Stimulated activated CD4-positive, alpha-beta T cell treated with anti-CD3 and anti-CD28 coated beads, TNF-alpha, amount 100 ng/mL, for 4 hours (primary cell): ENCODE measurements around the gene ACADVL.

Source experiments
- DNase-seq, 3 experiments: peaks; one replicate each; pipeline ENCODE4 v3.0.0-alpha.2; 2020; ENCODE audit warnings: low read depth in 3 of 3

Gene ACADVL

DNA sequence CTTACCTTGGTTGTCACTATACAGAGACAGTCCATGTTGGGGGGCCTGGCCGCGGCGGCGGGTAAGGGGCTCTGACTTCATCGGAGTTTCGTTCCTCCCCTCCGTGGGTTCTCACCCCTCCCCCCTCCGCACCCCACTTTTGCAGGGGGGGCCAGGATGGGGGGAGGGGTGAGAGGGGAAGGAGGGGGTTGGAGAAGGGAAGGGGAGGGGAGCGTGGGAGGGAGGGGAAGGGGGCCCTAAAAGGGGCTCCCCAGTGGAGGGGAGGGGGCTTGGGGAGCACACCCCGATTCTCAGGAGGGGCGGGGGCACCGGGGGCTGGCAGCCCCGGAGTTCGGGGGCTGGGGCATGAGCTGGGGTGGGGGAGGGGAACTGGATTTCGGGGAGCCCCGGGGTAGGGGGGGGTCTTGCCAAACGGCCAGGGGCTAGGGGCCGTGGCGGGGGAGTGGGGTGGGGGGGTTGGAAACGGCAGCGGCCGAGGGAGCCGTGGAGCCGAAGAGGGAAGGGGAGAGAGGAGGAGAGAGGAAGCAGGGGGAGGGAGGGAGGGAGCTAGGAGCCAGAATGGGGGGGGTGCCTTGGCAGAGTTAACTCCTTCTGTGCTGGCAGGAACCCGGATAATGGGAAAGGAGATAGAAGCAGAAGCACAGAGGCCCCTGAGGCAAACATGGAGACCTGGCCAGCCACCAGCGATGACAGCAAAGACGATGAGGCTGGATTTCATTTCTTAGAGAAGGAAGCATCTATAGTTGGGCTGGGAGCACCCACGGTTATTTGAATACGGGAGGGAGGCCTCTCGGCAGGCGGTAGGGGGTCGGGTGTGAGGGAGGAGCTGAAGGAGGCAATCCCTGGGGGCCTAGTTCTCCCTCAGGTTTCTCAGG lies 2.4 kb upstream of the ACADVL start:
- no peak for DNase-seq

DNA sequence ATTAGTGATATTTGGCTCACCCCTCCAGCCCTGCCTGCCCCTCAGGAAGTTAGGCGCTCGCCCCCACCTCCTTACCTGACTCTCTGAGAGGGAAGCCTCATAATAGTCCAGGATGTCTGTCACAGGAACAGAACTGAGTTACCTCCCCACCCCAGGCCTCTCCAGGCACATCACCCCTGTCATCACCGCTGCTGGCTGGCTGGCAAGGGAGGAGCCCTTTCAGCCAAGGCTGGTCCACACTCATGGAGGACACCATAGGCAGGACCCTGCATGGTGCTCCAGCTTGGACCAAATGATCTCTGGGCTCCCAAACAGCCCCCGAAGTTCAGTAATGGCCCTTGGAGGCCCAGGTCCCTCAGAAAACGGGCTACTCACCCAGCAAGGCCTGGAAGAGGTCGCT lies 1.6 kb upstream of the ACADVL start:
- DNase-seq = no peak

DNA sequence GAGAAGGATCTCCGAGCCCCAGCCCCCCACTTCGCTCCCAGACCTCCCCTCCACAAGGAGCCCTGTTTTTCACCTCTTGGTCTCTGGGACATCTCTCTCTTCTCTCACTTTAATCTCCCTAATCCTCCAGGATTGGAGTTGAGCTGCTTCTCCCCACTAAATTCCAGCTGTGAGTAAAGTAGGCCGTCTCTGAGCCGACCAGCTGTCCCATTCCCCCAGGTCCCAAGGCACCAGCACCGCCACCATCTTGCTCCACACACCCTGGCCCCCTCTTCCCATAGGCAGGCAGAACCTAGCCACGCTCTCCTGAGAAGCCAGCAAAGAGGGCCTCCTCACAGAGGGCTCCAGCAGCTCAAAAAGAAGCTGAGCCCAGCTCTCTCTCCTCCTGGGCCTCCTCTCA lies 980 bp upstream of the ACADVL start:
- no peak for DNase-seq

- DNase-seq = no peak
These were observed 418 bp upstream of the ACADVL start for GRCh38 chr17:7219229-7219811.

DNA sequence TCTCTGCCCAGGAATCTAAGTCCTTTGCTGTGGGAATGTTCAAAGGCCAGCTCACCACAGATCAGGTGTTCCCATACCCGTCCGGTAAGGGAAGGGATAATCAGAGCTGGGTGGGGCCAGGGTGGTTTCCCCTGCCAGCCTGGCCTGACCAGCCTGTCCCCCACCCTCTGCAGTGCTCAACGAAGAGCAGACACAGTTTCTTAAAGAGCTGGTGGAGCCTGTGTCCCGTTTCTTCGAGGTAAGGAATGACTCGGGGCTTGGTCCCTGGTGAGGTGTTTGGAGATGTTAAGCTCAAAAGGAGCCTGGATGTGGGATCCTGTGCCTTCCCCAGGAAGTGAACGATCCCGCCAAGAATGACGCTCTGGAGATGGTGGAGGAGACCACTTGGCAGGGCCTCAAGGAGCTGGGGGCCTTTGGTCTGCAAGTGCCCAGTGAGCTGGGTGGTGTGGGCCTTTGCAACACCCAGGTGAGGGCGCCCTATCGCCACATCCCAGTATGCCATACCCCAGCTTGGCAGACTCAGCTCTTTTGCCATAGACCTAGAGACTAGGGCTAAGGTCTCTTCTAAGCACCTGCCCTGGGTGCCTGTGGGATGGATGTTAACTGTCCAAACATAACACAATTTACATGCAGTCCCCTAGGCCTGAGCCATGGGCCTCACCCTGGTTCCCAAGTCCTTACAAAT lies 997 bp downstream of the ACADVL start:
- DNase-seq = peak in 2 of 3 experiments; percentile 33 to 47

GRCh38 chr17:7221278-7222092 lies 1.7 kb downstream of the ACADVL start:
- no peak for DNase-seq

DNA sequence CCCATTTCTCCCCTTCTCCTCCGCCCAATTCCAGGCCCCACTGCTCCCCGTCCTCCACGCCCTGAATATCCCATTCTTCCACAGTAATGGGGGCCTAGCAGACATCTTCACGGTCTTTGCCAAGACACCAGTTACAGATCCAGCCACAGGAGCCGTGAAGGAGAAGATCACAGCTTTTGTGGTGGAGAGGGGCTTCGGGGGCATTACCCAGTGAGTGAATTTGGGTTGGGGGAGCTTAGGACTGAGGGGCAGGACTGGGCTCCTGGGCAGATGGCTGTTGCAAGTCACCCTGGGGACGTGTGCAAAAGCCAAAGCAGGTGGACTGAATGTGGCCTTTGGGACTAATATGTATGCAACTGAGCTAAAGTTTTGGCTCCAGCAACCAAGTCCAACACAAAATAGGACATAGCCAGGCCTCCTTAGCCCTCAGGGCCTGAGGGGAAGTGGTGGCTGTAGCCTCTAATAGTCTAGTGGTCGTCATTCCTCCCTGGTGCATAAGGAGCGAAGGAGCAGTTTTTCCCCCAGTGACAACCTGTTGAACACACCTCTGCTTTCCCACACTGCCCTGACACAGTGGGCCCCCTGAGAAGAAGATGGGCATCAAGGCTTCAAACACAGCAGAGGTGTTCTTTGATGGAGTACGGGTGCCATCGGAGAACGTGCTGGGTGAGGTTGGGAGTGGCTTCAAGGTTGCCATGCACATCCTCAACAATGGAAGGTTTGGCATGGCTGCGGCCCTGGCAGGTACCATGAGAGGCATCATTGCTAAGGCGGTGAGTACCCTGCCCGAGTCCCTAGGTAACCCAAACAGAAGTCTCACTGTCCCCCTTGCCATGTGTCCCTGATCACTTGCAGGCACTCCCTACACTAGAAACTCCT lies 2.6 kb downstream of the ACADVL start:
- no peak for DNase-seq

DNA sequence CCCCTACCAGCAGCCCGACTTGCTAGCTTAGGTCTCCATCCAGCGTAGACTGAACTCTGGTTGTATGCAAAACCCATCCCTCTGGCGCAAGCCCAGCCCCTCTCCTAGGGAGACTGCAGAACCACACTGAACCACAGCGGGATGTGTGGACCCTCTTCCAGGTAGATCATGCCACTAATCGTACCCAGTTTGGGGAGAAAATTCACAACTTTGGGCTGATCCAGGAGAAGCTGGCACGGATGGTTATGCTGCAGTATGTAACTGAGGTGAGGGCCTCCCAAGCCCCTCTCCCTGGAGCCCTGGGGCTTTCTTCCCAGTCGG lies 3.2 kb downstream of the ACADVL start:
- no peak for DNase-seq

GRCh38 chr17:7223375-7223774 lies 3.6 kb downstream of the ACADVL start:
- DNase-seq = no peak

GRCh38 chr17:7224110-7224509 lies 4.4 kb downstream of the ACADVL start:
- no peak for DNase-seq

DNA sequence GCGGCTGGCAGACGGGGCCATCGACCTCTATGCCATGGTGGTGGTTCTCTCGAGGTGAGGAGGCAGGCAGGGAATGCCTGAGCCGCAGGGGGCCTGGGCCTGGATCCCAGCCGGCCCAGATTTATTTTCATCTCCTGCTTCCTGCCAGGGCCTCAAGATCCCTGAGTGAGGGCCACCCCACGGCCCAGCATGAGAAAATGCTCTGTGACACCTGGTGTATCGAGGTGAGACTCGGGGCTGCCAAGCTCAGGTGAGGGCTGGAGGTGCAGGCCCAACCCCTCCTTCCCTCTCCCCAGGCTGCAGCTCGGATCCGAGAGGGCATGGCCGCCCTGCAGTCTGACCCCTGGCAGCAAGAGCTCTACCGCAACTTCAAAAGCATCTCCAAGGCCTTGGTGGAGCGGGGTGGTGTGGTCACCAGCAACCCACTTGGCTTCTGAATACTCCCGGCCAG lies 4.9 kb downstream of the ACADVL start:
- no peak for DNase-seq

GRCh38 chr17:7225711-7226331 lies 6.1 kb downstream of the ACADVL start:
- no peak for DNase-seq

DNA sequence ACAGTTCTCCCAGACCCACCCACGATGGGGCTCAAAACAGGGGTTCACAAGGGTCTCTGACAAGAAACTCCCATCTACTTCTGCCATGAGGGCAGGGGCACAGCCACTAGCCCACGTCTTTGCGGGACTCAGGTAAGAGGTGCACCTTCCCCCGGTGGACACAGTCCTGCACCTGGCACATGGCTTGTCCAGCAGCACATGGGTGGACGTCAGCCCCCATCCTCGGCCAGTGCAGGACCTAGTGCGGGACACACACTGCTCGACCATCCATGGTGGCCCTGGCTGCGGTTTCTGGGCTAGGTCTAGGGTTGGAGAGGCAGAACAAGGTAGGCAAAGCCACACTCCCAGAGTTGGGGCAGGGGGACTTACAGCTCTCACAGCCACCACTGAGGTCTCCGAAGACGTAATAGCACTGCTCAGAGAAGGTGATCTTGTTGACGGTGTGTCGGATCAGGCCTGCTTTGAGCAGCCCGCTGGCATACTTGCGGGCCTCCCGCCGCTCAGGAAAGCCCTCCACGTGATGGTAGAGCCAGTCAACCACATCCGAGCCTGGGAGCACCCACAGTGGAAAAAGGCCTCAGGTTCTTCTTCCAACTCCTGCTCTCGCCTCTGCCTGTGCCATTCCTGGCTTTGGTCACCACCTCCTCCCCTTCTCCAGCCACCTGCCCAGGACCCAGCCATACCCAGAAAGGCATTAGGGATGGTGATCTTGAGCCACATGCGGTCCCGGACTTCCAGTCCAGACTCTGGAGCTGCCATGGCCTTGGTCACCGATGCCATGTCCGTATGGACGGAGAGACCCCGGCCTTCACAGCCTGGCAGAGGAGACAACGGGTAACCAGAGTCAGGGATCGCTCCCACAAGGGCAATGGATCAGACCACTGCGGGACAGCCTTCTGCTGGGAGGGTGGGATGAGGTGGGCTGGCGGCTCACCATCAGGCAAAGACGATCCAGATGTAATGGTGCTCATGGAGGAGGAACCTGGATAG lies 7.3 kb downstream of the ACADVL start:
- DNase-seq = no peak

DNA sequence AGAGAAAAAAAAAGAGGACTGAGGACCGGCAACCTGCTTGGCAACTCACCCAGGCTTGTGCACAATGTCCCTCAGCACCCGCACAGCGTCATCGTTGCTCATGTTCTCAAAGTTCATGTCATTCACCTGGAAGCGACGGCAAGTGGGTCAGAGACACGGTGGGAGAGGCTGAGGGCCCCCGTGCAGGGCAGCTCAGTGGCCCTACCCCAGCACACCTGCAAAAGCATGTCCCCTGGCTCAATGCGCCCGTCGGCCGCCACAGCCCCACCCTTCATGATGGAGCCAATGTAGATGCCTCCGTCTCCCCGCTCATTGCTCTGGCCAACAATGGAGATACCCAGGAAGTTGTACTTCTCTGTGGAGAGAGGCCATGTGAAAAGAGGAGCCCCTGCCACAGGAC lies 9.2 kb downstream of the ACADVL start:
- DNase-seq = no peak

DNA sequence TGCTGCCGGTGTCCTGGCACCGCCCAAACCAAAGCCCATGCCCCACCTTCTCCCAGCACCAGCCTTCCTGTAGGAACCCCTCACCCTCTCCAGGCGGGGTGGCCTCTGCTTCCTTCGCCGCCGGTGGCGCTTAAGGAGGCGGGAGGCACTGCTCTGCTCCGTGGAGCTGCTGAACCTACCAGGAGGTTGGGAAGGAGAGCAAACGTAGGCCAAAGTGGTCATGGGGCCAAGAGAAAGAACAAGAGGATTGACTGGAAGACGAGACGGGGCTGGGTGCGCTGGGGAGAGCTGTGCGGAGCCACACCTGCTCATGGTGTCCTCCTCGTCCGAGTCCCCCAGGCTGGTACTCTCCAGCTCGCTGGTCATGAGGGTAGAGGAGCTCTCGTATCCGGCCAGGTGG lies 9.8 kb downstream of the ACADVL start:
- DNase-seq = no peak

- DNase-seq = no peak
These were observed 12.4 kb downstream of the ACADVL start for GRCh38 chr17:7232114-7232513.

DNA sequence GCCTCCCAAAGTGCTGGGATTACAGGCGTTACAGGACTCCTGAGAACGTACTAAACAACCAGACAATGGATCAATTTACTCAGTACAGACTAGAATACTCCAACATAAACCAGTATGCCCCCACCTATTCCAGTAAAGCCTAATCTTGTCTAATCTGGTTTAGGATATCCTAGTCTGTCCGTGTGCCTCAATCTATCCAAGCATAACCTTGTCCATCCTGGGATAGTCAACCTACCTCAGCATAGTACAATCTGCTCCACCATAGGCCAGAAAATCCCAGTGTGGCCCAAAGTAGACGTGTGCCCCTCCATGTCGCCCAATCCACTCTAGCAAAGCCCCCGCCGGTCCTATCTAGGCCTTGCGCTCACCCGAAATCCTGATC lies 14.0 kb downstream of the ACADVL start:
- no peak for DNase-seq

DNA sequence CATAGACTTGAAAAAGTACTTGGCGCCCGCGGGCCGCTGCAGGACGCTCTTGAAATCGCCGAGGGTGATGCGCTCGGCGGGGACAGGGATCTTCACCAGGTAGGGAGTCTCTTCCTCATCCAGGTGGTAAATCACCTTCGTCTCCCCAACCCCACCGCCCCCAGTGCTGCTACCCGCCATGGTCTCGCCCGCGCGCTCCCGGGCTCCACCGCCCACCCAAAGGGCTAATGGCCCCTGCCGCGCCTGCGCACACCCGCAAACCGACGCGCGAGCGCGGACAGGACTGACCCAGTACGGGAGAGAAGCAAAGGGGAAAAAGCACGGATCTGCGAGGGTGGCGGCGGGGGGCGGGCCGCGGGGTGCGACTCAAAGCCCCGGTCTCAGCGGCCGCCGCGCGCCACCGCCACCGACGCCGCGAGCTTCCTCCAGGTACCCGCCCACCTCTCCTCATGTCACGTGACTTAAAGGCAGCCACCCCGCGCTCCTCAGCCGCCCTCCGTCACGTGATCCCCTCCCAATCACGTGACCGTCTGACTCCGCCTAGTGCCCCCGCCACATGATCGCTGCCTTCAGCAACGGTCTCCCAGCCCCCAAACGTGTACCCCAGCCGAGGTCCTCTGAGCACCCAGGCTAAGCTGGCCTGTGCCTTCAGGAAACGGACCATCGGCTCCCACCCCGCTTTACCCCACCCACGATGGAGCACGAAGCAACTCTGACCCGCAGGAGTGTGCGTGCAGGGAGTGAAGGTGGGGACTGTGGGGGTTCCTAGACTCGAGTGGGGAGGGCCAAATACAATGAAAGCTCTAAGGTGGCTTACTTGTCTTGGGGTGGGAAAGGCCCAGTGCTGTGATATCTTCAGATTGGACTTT lies 14.6 kb downstream of the ACADVL start, which contains the start of gene DVL2:
TSS of gene DVL2 (minus strand) at position 435 of the 869 bp plus-strand sequence. CDS start at position 180, 255 bp downstream.
- peak; percentile 92 for DNase-seq
